Natural killer cell (primary cell): ENCODE results near the gene CAMK2B. TPM values are rescaled to one million over a fixed set of nuclear protein-coding genes. Genes with fewer than 3 reads are reported as not detected.

Experiments used
- ATAC-seq, 3 donors: fragments of 150-1000 bp in 2 of 3; fragments of 200-7000 bp in 1 of 3; cut with Tn5 transposase; 1 replicate in 1 of 3; 2 replicates in 2 of 3; pipeline ENCODE4 v1.10.0; 2021; ENCODE audit warnings: mild to moderate bottlenecking in 2 of 3, moderate library complexity in 2 of 3
- DNase-seq, 2 donors: peaks; one replicate each; pipeline versions ENCODE4 v3.0.0 to v3.0.0-alpha.2; 2013 to 2021; ENCODE audit warnings: mixed read lengths in 1 of 2
- H3K27ac ChIP-seq: one replicate; pipeline ENCODE4 v1.5.1; 2013; ENCODE audit warnings: mild to moderate bottlenecking, low read length
- H3K27me3 ChIP-seq: one replicate; pipeline ENCODE4 v1.6.1; 2013; ENCODE audit warnings: low read length; ENCODE audit not compliant: control insufficient read depth, insufficient read depth
- H3K36me3 ChIP-seq: one replicate; pipeline ENCODE4 v1.6.1; 2013; ENCODE audit warnings: low read length; ENCODE audit not compliant: control insufficient read depth, insufficient read depth
- H3K4me1 ChIP-seq: one replicate; pipeline ENCODE4 v1.6.1; 2013; ENCODE audit warnings: low read length; ENCODE audit not compliant: control insufficient read depth, insufficient read depth
- H3K4me3 ChIP-seq: one replicate; pipeline ENCODE4 v1.5.1; 2013; ENCODE audit warnings: low read length
- H3K9me3 ChIP-seq: one replicate; pipeline ENCODE4 v1.6.1; 2013; ENCODE audit warnings: low read length; ENCODE audit not compliant: control insufficient read depth, insufficient read depth
- H3K27ac Mint-ChIP-seq, 2 donors: one replicate each; pipeline ENCODE4 v1.8.0; 2022; ENCODE audit warnings: mild to moderate bottlenecking in 2 of 2, mixed read lengths in 2 of 2, moderate library complexity in 1 of 2
- H3K27me3 Mint-ChIP-seq, 2 donors: one replicate each; pipeline ENCODE4 v1.8.0; 2022; ENCODE audit warnings: low read depth in 2 of 2, mixed read lengths in 2 of 2
- H3K36me3 Mint-ChIP-seq: one replicate; pipeline ENCODE4 v1.8.0; 2022; ENCODE audit warnings: mixed read lengths
- H3K4me1 Mint-ChIP-seq, 2 donors: one replicate each; pipeline ENCODE4 v1.8.0; 2022; ENCODE audit warnings: mixed read lengths in 2 of 2
- H3K4me3 Mint-ChIP-seq: one replicate; pipeline ENCODE4 v1.8.0; 2022; ENCODE audit warnings: mild to moderate bottlenecking, moderate library complexity, mixed read lengths
- H3K9me3 Mint-ChIP-seq, 2 donors: one replicate each; pipeline ENCODE4 v1.8.0; 2022; ENCODE audit warnings: mixed read lengths in 2 of 2
- WGBS: methylation state at CpG from one replicate; pipeline ENCODE4 v1.1.7; 2013; ENCODE audit warnings: missing lambda C conversion rate; ENCODE audit not compliant: insufficient coverage; 5-methylcytosine and 5-hydroxymethylcytosine counted together
- intact Hi-C: fragments of 100-400 bp; cut with micrococcal nuclease; formaldehyde crosslinking; loops from one replicate; pipeline ENCODE4 v1.14.2; 2022
- total RNA-seq, 4 donors: library from RNA; stranded (reverse); fragments of 120-200 nt in 1 of 4; gene quantifications; one replicate each; pipeline versions ENCODE4 v1.2.3 to v1.2.4, GENCODE V29; 2013 to 2022
- TF ChIP-seq, protein P1 (sequence below): fragments of 200-600 bp; IDR thresholded peaks from one replicate; pipeline ENCODE4 v1.8.0; 2022; ENCODE audit warnings: antibody characterized with exemption

The CAMK2B gene
- total RNA-seq, 3 donors from 2014 or later (not counting 1 experiment from before 2014, with no cell fraction given): 0.70 TPM; not detected in 2

- Mint-ChIP-seq H3K4me1 (no peaks in the 10 kb centered on the region), H3K27me3 (peaks cover 31 to 47% of the 10 kb centered on the region in 2 donors), H3K4me3 (no peak overlapping the region), H3K27ac (no peak overlapping the region), H3K9me3 (no peaks in the 10 kb centered on the region), H3K36me3 (no peaks in the 10 kb centered on the region)
- Histone ChIP-seq H3K27me3 (peaks cover 4% of the 10 kb centered on the region), H3K9me3 (no peaks in the 10 kb centered on the region), H3K4me3 (no peak overlapping the region), H3K4me1 (no peaks in the 10 kb centered on the region), H3K36me3 (no peaks in the 10 kb centered on the region), H3K27ac (no peak overlapping the region)
- ATAC-seq (no peak), DNase-seq (no peak)
- 77% methylated on average over 17 of the region's 17 CpGs for WGBS
- TF ChIP-seq, protein P1, sequence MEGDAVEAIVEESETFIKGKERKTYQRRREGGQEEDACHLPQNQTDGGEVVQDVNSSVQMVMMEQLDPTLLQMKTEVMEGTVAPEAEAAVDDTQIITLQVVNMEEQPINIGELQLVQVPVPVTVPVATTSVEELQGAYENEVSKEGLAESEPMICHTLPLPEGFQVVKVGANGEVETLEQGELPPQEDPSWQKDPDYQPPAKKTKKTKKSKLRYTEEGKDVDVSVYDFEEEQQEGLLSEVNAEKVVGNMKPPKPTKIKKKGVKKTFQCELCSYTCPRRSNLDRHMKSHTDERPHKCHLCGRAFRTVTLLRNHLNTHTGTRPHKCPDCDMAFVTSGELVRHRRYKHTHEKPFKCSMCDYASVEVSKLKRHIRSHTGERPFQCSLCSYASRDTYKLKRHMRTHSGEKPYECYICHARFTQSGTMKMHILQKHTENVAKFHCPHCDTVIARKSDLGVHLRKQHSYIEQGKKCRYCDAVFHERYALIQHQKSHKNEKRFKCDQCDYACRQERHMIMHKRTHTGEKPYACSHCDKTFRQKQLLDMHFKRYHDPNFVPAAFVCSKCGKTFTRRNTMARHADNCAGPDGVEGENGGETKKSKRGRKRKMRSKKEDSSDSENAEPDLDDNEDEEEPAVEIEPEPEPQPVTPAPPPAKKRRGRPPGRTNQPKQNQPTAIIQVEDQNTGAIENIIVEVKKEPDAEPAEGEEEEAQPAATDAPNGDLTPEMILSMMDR: no peak
- intact Hi-C loops: no loop called here
Observed at GRCh38 chr7:44293561-44294324, 31.7 kb downstream of the CAMK2B start.

DNA sequence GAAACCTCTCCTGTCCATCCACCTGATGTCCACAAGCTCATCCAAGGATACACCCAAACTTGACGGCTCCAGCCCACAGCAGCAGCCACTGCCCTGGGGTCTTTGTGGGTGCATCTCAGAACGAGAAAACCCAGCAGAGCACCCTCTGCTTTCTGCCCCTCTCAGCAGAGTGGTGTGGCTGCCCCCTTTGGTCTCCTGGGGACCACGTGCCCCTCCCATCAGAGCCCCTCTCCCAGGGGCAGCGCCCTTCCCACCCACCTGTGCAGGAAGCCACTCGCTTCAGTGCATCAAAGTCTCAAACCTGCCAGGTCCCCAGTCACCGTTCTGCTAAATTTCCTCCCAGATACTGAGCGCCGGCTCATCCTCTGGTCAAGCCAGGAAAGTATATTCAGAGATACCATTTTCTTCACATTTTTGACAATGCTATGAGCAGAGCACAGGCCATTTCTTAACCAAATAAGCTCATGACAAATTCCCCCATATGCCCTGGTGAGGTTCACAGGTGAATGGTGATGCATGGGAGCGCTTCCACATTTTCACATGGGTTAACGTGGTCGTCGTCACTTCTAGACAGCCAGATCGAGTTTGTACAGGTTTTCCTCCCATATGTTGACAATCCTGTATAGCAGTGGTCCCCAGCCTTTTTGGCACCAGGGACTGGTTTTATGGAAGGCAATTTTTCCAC lies 32.4 kb downstream of the CAMK2B start:
- DNase-seq (no peak), ATAC-seq (no peak)
- peaks cover 31 to 39% of the 10 kb centered on the region in 2 donors for H3K27me3 Mint-ChIP-seq
- Histone ChIP-seq H3K27ac (no peak overlapping the region), H3K36me3 (no peaks in the 10 kb centered on the region), H3K9me3 (no peaks in the 10 kb centered on the region), H3K4me1 (no peaks in the 10 kb centered on the region), H3K4me3 (no peak overlapping the region), H3K27me3 (peaks cover 4% of the 10 kb centered on the region)
- 74% methylated on average over 13 of the region's 13 CpGs for WGBS
- H3K4me3 Mint-ChIP-seq: no peak overlapping the region
- no peaks in the 10 kb centered on the region for H3K9me3 Mint-ChIP-seq
- TF ChIP-seq, protein P1: no peak
- H3K27ac Mint-ChIP-seq: no peak overlapping the region
- H3K36me3 Mint-ChIP-seq: no peaks in the 10 kb centered on the region
- intact Hi-C loops: no loop called here
- H3K4me1 Mint-ChIP-seq: no peaks in the 10 kb centered on the region

GRCh38 chr7:44292420-44292817 lies 33.0 kb downstream of the CAMK2B start:
- Mint-ChIP-seq H3K27ac (no peak overlapping the region), H3K27me3 (peaks cover 31 to 35% of the 10 kb centered on the region in 2 donors), H3K4me1 (no peaks in the 10 kb centered on the region), H3K4me3 (no peak overlapping the region), H3K36me3 (no peaks in the 10 kb centered on the region), H3K9me3 (no peaks in the 10 kb centered on the region)
- 40% methylated on average over 1 of the region's 1 CpG for WGBS
- no peak overlapping the region for H3K4me3 ChIP-seq
- DNase-seq (no peak), ATAC-seq (no peak)
- no peak overlapping the region for H3K27ac ChIP-seq
- TF ChIP-seq, protein P1: no peak
- H3K27me3 ChIP-seq: peaks cover 2% of the 10 kb centered on the region
- no peaks in the 10 kb centered on the region for H3K4me1 ChIP-seq
- no peaks in the 10 kb centered on the region for H3K36me3 ChIP-seq
- intact Hi-C loops: no loop called here
- H3K9me3 ChIP-seq: no peaks in the 10 kb centered on the region
